Tibial nerve (tissue), 3 donors: Measurements from ENCODE around the gene SLC13A4.

Source experiments
- POLR2A ChIP-seq, 2 donors: fragments of 450-650 bp; IDR thresholded peaks; one replicate each; pipeline ENCODE4 v1.6.1; 2017; ENCODE audit warnings: antibody characterized with exemption in 2 of 2, mild to moderate bottlenecking in 2 of 2, moderate library complexity in 2 of 2
- TF ChIP-seq, protein P1 (sequence below), 5 experiments: fragments of 200-600 bp in 3 of 5; fragments of 450-650 bp in 2 of 5; sonication (generic) in 3 of 5; IDR thresholded peaks; one replicate each; pipeline ENCODE4 v1.5.1; 2016 to 2019; ENCODE audit warnings: antibody characterized with exemption in 5 of 5, mild to moderate bottlenecking in 3 of 5, moderate library complexity in 2 of 5

GRCh38 chr7:135772639-135773222, 44.7 kb upstream of the SLC13A4 start:
- no peak for TF ChIP-seq POLR2A (IDR thresholded peaks at IDR 0.05)
- TF ChIP-seq, protein P1, sequence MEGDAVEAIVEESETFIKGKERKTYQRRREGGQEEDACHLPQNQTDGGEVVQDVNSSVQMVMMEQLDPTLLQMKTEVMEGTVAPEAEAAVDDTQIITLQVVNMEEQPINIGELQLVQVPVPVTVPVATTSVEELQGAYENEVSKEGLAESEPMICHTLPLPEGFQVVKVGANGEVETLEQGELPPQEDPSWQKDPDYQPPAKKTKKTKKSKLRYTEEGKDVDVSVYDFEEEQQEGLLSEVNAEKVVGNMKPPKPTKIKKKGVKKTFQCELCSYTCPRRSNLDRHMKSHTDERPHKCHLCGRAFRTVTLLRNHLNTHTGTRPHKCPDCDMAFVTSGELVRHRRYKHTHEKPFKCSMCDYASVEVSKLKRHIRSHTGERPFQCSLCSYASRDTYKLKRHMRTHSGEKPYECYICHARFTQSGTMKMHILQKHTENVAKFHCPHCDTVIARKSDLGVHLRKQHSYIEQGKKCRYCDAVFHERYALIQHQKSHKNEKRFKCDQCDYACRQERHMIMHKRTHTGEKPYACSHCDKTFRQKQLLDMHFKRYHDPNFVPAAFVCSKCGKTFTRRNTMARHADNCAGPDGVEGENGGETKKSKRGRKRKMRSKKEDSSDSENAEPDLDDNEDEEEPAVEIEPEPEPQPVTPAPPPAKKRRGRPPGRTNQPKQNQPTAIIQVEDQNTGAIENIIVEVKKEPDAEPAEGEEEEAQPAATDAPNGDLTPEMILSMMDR (IDR thresholded peaks at IDR 0.05): no peak
